Coronary artery (tissue), 2 donors: ENCODE measurements around the gene BPI.

Experiments
- DNase-seq: peaks from one replicate; pipeline ENCODE4 v3.0.0-alpha.2; 2017; ENCODE audit warnings: low spot score
- H3K27ac ChIP-seq, 2 donors: fragments of 200-600 bp; sonication (generic); one replicate each; pipeline ENCODE4 v1.5.1; 2016 to 2019
- H3K4me3 ChIP-seq: fragments of 200-600 bp; sonication (generic); 2 replicates; pipeline ENCODE4 v1.5.1; 2016; ENCODE audit warnings: mild to moderate bottlenecking, moderate library complexity
- TF ChIP-seq, protein P1 (sequence below): fragments of 200-600 bp; sonication (generic); IDR thresholded peaks from one replicate; pipeline ENCODE4 v1.5.1; 2019; ENCODE audit warnings: antibody characterized with exemption

Gene BPI

DNA sequence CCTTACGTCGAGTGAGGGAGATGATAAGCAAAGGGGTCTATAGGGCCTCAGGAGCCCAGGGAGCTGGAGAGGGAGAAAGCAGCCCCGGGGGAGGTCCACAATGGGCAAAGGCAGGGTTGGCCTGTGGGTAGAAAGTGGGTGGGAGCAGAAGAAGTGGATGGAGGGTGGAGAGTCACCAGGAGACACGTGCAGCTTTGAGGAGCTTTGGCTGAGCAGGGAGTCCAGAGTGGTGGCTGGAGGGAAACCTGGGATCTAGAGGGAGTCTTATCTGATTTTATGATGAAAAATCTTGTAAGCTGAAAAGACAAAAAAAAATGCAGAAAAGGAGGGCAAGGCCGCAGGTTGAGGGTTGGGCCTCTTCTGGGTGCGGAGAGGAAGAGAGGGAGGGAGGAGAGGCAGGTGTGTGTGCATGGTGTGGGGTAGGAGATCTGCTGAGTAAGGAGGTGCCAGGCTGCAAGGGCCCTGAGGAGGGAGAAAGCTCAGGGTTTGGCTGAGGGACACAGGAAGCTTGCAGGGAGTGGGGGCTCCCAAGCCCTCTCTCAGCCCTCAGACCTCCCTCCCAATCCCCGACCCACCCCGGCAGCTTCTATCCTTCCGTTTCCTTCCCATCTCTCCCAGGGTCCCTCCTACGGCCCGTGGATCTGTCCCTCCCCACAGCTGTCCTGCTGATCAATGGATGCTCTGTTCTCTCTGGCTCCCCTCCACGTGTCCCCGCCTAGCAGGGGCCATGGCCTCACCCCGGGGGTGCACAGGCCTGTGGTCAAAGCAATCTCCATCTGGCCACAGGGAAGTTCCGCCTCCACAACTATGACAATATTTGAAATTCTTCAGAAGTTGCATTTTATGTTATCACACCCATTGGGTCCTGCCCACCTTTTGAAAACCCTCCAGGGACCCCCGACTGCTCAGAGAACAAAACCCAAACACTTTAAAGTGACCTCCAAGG is 17.1 kb upstream of the BPI start:
- DNase-seq: peak; percentile 26
- Histone ChIP-seq H3K4me3 (no peak overlapping the region), H3K27ac (no peak overlapping the region)
- TF ChIP-seq, protein P1, sequence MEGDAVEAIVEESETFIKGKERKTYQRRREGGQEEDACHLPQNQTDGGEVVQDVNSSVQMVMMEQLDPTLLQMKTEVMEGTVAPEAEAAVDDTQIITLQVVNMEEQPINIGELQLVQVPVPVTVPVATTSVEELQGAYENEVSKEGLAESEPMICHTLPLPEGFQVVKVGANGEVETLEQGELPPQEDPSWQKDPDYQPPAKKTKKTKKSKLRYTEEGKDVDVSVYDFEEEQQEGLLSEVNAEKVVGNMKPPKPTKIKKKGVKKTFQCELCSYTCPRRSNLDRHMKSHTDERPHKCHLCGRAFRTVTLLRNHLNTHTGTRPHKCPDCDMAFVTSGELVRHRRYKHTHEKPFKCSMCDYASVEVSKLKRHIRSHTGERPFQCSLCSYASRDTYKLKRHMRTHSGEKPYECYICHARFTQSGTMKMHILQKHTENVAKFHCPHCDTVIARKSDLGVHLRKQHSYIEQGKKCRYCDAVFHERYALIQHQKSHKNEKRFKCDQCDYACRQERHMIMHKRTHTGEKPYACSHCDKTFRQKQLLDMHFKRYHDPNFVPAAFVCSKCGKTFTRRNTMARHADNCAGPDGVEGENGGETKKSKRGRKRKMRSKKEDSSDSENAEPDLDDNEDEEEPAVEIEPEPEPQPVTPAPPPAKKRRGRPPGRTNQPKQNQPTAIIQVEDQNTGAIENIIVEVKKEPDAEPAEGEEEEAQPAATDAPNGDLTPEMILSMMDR: no peak

DNA sequence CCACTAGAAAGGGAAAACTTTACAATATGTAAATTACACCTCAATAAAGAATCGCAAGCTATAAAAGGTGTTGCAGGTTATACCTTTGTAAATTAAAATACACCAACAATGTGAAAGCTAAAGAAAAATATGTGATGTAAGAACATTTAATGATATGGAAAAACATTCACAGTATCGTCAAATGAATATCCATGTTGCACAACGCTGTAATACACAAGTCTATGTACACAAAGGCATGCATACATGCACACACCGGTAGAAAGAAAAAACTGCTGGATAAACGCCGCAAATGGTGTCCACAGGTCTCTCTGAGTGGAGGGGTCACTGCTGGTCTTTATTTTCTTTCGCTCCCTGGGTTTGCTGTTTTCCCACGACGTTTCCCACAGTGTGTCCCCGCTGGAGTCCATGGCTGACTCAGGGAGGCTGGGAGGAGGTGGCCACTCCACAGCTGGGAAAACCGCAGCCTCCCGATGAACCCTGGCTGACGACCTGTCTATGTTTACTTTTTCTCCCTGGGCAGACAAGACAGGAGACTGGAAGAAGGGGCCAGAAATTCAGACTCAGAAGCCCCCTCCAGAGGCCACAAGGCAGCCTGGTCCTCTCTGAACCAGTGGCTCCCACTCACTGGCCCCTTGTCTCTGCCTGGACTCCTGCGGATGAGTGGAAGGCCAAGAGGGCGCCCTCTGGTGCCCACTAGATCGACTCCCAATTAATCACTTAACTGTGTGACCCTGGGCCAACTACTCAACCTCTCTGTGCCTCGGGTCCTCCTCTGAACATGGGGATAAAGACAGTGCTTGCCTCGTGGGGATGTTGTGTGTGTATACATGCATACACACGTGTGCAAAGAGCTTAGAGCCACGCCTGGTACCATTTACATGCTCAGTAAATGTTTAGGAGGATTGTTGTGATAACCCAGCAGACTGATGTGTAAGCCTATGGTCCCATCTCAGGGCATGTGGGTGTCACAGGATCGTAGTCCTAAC is 12.8 kb upstream of the BPI start:
- TF ChIP-seq, protein P1: no peak
- no peak for DNase-seq
- H3K4me3 ChIP-seq: peak overlapping the region; percentile 35
- peak overlapping the region in 1 of 2 donors; percentile 10 for H3K27ac ChIP-seq

DNA sequence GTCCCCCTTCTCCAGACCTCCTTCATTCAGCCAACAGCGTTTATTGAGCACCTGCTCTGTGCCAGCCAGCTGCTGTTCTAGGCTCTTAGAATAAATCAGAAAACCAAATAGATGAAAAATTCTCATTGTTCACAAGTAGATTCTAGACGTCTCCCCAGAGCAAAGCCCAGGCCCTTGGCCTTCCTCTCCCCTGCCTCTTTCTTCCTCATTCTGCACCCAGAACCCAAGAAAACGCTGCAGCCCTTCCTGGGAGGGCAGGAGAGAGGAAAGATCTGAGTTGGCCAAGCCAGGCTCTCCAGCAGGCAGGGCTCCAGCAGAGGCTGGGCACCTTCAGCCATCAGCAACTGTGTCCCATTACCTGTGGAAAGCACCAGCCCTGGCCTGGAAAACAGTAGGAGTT is 12.0 kb upstream of the BPI start:
- TF ChIP-seq, protein P1: no peak
- H3K4me3 ChIP-seq: no peak overlapping the region
- no peak for DNase-seq
- no peak overlapping the region for H3K27ac ChIP-seq

DNA sequence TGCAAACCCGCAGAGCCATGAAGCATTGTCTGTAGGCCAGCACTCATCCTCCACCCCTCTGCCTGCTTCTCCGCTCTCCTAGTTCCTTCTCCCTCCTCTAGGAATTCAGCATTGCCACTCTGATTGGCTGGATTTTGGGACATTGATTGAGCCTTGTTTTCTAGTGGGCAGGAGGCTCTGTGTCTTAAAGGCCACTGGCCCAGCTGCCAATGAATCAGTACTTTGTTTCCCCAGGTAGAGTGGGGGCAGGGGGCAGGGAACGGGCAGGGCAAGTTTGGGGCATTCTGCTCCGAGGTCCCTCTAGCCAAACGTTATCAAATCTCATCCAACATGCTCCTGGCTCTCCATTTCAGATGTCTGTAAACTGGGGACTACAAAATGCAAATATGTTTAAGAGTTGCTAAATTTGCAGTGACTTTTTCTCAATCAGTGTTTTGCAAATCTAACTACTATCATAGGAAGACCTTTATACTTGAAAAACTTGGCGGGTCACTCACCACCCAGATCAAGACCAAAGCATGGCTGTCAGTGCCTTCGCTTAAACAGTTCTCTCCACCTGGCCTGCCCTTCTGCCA is 10.4 kb upstream of the BPI start:
- TF ChIP-seq, protein P1: no peak
- no peak for DNase-seq
- Histone ChIP-seq H3K27ac (no peak overlapping the region), H3K4me3 (no peak overlapping the region)

DNA sequence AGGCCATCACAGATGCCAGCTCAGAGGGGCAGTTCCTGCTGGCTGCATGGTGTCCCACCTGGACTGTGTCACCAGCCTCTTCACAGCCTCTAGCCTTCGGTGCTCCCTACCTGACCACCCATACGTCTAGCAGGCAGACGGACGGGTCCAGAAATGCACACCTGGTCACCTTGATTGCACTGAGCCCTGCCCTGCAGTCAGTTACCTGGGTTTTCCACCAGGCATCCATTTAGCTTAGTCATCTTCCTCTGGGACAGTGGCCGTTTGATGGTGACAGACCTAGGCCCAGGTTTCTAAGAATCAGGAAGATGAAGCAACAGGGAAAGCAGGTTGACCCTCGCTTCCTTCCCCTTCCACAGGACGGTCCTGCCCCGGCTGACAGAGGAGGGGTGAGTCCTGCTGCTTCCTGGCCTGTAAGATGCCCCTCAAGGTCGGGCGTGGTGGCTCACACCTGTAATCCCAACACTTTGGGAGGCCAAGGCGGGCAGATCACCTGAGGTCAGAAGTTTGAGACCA is 9.8 kb upstream of the BPI start:
- no peak for DNase-seq
- TF ChIP-seq, protein P1: no peak
- Histone ChIP-seq H3K4me3 (no peak overlapping the region), H3K27ac (no peak overlapping the region)

DNA sequence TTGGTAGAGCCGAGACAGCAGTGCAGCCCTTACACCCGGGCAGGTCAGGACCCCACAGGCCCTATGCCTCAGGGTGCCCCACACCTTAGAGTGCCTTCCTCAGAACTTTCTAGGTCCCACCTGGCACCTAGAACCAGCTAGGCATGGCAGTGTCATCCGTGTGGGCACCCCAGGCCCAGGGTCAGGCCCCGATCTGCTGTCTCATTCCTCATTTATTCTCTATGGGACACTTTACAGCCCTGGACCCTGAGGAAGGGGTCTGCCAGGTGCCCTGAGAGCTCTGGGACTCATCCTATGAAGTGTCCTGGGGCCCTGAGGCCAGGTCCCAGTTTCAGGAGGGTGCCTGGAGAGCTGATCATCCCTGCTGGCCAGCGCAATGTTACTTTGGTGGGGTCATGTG is 8.1 kb upstream of the BPI start:
- DNase-seq: no peak
- TF ChIP-seq, protein P1: no peak
- Histone ChIP-seq H3K27ac (no peak overlapping the region), H3K4me3 (no peak overlapping the region)
